Motor neuron (in vitro differentiated cells): ENCODE measurements around the gene DRD3. TPM values are rescaled to one million over a fixed set of nuclear protein-coding genes. Genes with fewer than 3 reads are reported as not detected.
A peak's percentile ranks its signal among the peaks of the same experiment; 100 is the strongest.

Source experiments
- ATAC-seq, 8 experiments: fragments of 200-7000 bp; cut with Tn5 transposase; replicated peaks in 6 of 8; 2 replicates each; pipeline ENCODE4 v1.8.0; 2021; ENCODE audit warnings: mild to moderate bottlenecking in 8 of 8, moderate library complexity in 8 of 8
- H3K27ac ChIP-seq, 2 donors: fragments of 250-450 bp; sonication (Bioruptor Pico); 2 replicates each; pipeline ENCODE4 v1.9.0; 2021; ENCODE audit warnings: antibody characterized with exemption in 2 of 2, mild to moderate bottlenecking in 2 of 2, moderate library complexity in 1 of 2
- H3K4me1 ChIP-seq, 2 donors: fragments of 250-450 bp; sonication (Bioruptor Pico); replicated peaks in 1 of 2; 2 replicates each; pipeline ENCODE4 v1.6.1; 2021; ENCODE audit warnings: antibody characterized with exemption in 2 of 2, mild to moderate bottlenecking in 2 of 2, moderate library complexity in 1 of 2
- H3K4me3 ChIP-seq, 5 donors: fragments of 250-450 bp; sonication (Bioruptor Pico); 2 replicates each; pipeline ENCODE4 v1.9.0; 2021; ENCODE audit warnings: antibody characterized with exemption in 5 of 5, mild to moderate bottlenecking in 5 of 5, moderate library complexity in 4 of 5
- WGBS, 10 experiments: fragments of 450-650 bp; shearing (Covaris generic); methylation state at CpG; one replicate each; pipeline ENCODE4 v1.0.0; 2022; 5-methylcytosine and 5-hydroxymethylcytosine counted together
- in situ Hi-C, 9 experiments: fragments of 400-800 bp; cut with MboI; loops; one replicate each; pipeline ENCODE4 v1.15.0; 2021; ENCODE audit warnings: low sequenced_read_pairs in 9 of 9, low pct_unique_long_range_greater_than_20kb in 2 of 9; ENCODE audit not compliant: unreplicated experiment in 9 of 9
- total RNA-seq, 8 experiments: library from RNA; unstranded; fragments of 300-600 nt; gene quantifications; 2 replicates each; pipeline versions ENCODE4 v1.2.3 to v1.2.4, GENCODE V29; 2022

DRD3 gene
- total RNA-seq: under 1 TPM in 4 of 8 experiments, not detected in 4; 0.21 to 0.33 (median 0.25) TPM

GRCh38 chr3:114178770-114179368 is at the start of gene DRD3:
DRD3 (minus strand) TSS chr3:114179052; CDS start chr3:114171992, 7,060 bp downstream.
- in situ Hi-C loops: no loop called here
- Histone ChIP-seq H3K4me1 (no peaks in the 10 kb centered on the region), H3K4me3 (no peak within 1 kb of the TSS), H3K27ac (no peak within 1 kb of the TSS)
- 2 to 17% (median 9%) methylated on average over 4 to 7 of the region's 7 CpGs for WGBS, 10 experiments
- peak in 7 of 8 experiments; percentile 56 to 81 (median 70) for ATAC-seq

GRCh38 chr3:114227076-114227475 is 48.2 kb upstream of the DRD3 start:
- Histone ChIP-seq H3K27ac (no peak overlapping the region), H3K4me3 (no peak overlapping the region), H3K4me1 (no peaks in the 10 kb centered on the region)
- in situ Hi-C loops: no loop called here
- no peak for ATAC-seq
- WGBS, 10 experiments: 0 to 100% methylated on average over 1 of the region's 1 CpG; no CpG with 5 or more reads in 8 of the 10 experiments

- 50 to 100% (median 50%) methylated on average over 1 to 2 of the region's 2 CpGs; no CpG with 5 or more reads in 7 of the 10 experiments for WGBS, 10 experiments
- in situ Hi-C loops: no loop called here
- no peaks in the 10 kb centered on the region for H3K4me1 ChIP-seq
- no peak overlapping the region for H3K4me3 ChIP-seq
- no peak for ATAC-seq
- no peak overlapping the region for H3K27ac ChIP-seq
Measured at GRCh38 chr3:114226313-114226712, 47.5 kb upstream of the DRD3 start.

- H3K4me1 ChIP-seq: peaks cover under 1 to 6% of the 10 kb centered on the region in 2 donors
- no peak overlapping the region for H3K4me3 ChIP-seq
- ATAC-seq: no peak
- in situ Hi-C loops: no loop called here
- no peak overlapping the region for H3K27ac ChIP-seq
- WGBS, 10 experiments: 0 to 100% (median 73%) methylated on average over 1 to 3 of the region's 3 CpGs
Measured at GRCh38 chr3:114223143-114223542, 44.3 kb upstream of the DRD3 start.

GRCh38 chr3:114221881-114222264 is 43.0 kb upstream of the DRD3 start:
- H3K4me3 ChIP-seq: no peak overlapping the region
- in situ Hi-C loops: no loop called here
- no peak overlapping the region for H3K27ac ChIP-seq
- H3K4me1 ChIP-seq: peaks cover 12 to 15% of the 10 kb centered on the region in 2 donors
- 36 to 100% (median 71%) methylated on average over 1 of the region's 1 CpG; no CpG with 5 or more reads in 5 of the 10 experiments for WGBS, 10 experiments
- ATAC-seq: no peak

GRCh38 chr3:114221165-114221880 is 42.5 kb upstream of the DRD3 start:
- Histone ChIP-seq H3K4me1 (peaks cover 16 to 20% of the 10 kb centered on the region in 2 donors), H3K4me3 (no peak overlapping the region), H3K27ac (no peak overlapping the region)
- in situ Hi-C loops: no loop called here
- ATAC-seq: peak in 5 of 8 experiments; percentile 61 to 79 (median 69)
- 40 to 100% (median 75%) methylated on average over 1 to 8 of the region's 9 CpGs; no CpG with 5 or more reads in 1 of the 10 experiments for WGBS, 10 experiments

GRCh38 chr3:114219741-114220140 is 40.9 kb upstream of the DRD3 start:
- ATAC-seq: no peak
- H3K4me1 ChIP-seq: peaks cover 24% of the 10 kb centered on the region in 2 donors
- no peak overlapping the region for H3K4me3 ChIP-seq
- whole genome bisulfite sequencing, 10 experiments: 50 to 100% (median 78%) methylated on average over 1 to 2 of the region's 2 CpGs; no CpG with 5 or more reads in 4 of the 10 experiments
- in situ Hi-C loops: no loop called here
- no peak overlapping the region for H3K27ac ChIP-seq

- Histone ChIP-seq H3K4me3 (no peak overlapping the region), H3K4me1 (peaks cover 29 to 33% of the 10 kb centered on the region in 2 donors), H3K27ac (no peak overlapping the region)
- no peak for ATAC-seq
- in situ Hi-C loops: no loop called here
- WGBS, 10 experiments: 56 to 96% (median 72%) methylated on average over 2 to 8 of the region's 12 CpGs; no CpG with 5 or more reads in 1 of the 10 experiments
Measured at GRCh38 chr3:114218578-114219185, 39.8 kb upstream of the DRD3 start.

- 80 to 100% (median 93%) methylated on average over 1 to 3 of the region's 3 CpGs; no CpG with 5 or more reads in 2 of the 10 experiments for WGBS, 10 experiments
- Histone ChIP-seq H3K4me1 (peaks cover 35 to 40% of the 10 kb centered on the region in 2 donors), H3K27ac (peak overlapping the region in 1 of 2 donors; percentile 17), H3K4me3 (no peak overlapping the region)
- in situ Hi-C loops: no loop called here
- no peak for ATAC-seq
Measured at GRCh38 chr3:114218006-114218405, 39.2 kb upstream of the DRD3 start.

GRCh38 chr3:114217266-114217665 is 38.4 kb upstream of the DRD3 start:
- H3K27ac ChIP-seq: peak overlapping the region in 1 of 2 donors; percentile 37
- peak in 5 of 8 experiments; percentile 12 to 38 (median 21) for ATAC-seq
- H3K4me1 ChIP-seq: peaks cover 42 to 45% of the 10 kb centered on the region in 2 donors
- no peak overlapping the region for H3K4me3 ChIP-seq
- in situ Hi-C loops: no loop called here

GRCh38 chr3:114216186-114216970 is 37.5 kb upstream of the DRD3 start:
- H3K4me1 ChIP-seq: peaks cover 43 to 45% of the 10 kb centered on the region in 2 donors
- no peak overlapping the region for H3K4me3 ChIP-seq
- no peak for ATAC-seq
- in situ Hi-C loops: no loop called here
- no peak overlapping the region for H3K27ac ChIP-seq
- 7 to 100% (median 83%) methylated on average over 1 to 5 of the region's 5 CpGs; no CpG with 5 or more reads in 2 of the 10 experiments for WGBS, 10 experiments

- WGBS, 10 experiments: 20 to 100% (median 69%) methylated on average over 1 to 6 of the region's 6 CpGs
- peaks cover 41 to 45% of the 10 kb centered on the region in 2 donors for H3K4me1 ChIP-seq
- H3K4me3 ChIP-seq: peak overlapping the region; percentile 7 to 36 (median 20)
- H3K27ac ChIP-seq: peak overlapping the region; percentile 68
- peak in 2 of 8 experiments; percentile 3 to 6 for ATAC-seq
- in situ Hi-C loops: no loop called here
Measured at GRCh38 chr3:114214542-114215341, 35.9 kb upstream of the DRD3 start.
